Hippocampal formation (tissue), 2 donors: ENCODE measurements around the gene SMPD2.
"Not testable (repeated sequence)": the region's sequence is repeated elsewhere in the genome, so short reads cannot be mapped to it uniquely, and the experiment has no call there.

ENCODE experiments used
- DNase-seq, 2 donors: peaks; one replicate each; lab custom pipeline; 2025; lab: John Stamatoyannopoulos, UW

SMPD2 gene

GRCh38 chr6:109460161-109460829, 19.8 kb downstream of the SMPD2 start:
- no peak for DNase-seq

GRCh38 chr6:109461205-109461604, 20.7 kb downstream of the SMPD2 start:
- DNase-seq = not testable (repeated sequence)

- DNase-seq = no peak
These were observed 21.4 kb downstream of the SMPD2 start for GRCh38 chr6:109461733-109462526.

DNA sequence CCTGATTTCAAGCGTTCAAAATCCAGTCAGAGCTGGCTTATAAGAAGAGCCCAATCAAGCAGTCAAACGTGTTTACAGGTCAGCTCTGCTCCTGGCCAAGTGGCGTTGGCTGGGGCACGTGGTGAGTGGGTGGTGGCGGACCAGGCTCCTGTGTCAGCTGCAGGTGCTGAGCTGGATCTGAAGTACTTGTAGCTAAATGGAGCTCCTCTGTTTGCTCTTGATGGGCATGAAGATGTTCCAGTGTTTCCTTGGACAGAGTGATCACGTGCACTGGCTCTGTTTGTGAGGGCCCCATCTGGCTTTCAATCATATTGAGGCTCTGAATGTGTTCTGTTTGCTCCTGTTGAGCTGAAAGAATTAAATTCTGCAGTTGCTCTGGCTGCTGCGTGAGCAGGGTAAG, 25.2 kb downstream of the SMPD2 start:
- DNase-seq = peak; percentile 48 to 71

DNA sequence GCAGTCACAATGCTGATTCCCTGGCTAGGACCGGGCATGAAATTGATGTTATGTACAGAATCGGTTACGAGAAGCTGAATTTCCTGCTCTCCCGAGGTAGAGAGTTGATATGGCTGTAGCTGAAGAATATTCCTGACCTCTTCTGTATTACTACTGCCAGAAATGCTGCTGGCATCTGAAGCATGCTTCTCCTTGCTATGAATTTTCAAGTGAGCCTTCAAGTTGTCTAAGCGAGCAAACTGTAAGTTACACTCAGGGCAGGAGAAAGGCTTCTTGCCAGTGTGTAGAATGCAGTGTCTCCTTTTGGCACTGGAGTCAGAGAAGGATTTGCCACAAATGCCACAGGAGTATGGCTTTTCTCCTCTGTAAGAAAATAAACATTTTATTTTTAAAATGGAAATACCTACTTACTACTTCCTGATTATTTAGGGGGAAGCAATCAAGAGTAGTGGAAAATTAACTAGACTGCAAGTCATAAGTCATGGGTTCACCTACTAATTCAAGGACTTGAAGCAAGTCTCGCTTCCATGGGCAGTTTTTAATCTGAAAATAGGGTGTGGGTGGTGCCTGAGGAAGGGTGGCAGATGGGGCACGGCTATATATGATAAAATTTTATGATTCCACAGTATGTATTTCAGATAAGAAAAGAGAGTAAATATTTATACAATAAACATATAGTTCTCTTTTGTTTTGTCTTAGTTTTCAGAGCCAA, 25.8 kb downstream of the SMPD2 start:
- DNase-seq = no peak

- no peak for DNase-seq
These were observed 27.2 kb downstream of the SMPD2 start for GRCh38 chr6:109467696-109468095.

GRCh38 chr6:109469591-109470189, 29.2 kb downstream of the SMPD2 start:
- no peak for DNase-seq

DNA sequence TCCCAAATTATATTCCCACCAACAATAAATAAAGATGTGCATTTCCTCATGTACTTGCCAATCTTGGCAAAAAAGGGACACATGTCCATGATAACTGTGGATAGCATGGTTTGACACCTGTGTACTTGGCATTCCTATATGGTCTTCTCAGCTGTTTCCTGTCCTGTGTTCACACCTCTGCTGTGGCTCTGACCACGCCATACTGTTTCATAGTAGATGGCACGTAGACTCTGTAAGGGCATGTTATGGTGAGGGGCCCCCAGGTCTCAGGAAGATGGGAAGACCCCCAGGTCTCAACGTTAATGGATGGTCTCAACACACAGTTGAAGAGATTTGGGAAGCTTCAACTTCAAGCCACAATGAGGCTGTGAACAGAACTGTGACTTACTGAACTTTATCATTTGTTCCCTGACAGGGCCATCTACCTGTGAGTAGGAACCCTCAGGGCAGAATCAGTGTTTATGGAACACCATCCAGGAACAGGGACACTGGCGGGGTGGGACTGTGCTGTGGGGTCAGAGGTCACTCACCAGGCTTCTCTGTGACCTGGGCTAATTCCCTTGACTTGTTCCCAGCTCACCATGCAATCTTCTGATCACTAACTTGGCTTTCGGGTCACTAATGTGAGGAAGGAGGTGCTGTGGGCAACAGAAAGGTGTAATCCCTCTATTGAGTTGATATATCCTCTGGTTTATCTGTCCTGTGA, 30.7 kb downstream of the SMPD2 start:
- DNase-seq = no peak

- DNase-seq = no peak
These were observed 31.8 kb downstream of the SMPD2 start for GRCh38 chr6:109472132-109472995.

DNA sequence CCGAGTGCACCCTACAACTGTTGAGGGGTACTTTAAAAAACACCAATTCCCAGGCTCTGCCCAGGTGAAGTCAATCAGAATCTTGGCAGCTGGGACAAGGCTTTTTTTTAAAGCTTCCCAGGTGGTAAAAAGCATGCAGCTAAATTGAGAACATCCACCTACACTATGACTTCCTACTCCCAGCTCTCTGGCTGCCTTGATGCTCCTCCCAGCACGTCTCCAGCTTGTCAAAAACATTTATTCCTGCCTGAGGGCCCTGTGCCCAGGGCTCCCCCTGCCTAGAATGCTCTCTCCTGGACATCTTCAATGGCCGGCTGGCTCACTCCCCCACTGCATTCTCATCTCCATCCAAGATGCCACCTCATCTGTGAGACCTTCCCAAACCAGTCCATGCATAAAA, 32.6 kb downstream of the SMPD2 start:
- DNase-seq = no peak

- DNase-seq = no peak
These were observed 34.5 kb downstream of the SMPD2 start for GRCh38 chr6:109474995-109475394.

DNA sequence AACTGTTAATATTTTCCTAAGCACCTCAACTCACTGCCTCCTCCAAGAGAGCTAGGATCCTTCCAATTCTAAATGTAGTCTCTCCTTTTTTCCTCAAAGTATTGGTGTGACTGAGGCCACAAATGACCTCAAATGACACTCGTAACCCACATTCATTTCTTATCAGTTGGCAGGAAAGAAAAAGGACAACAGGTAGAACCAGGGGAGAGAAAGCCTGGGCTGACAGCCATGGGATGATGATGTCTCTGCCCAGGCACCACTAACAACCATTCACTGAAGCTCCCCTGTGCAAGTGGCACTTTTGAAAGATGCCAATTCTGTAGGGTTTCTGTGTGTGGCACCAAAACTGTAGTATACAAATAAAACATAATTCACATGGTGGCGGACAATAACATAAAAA, 35.1 kb downstream of the SMPD2 start:
- no peak for DNase-seq

- DNase-seq = no peak
These were observed 36.7 kb downstream of the SMPD2 start for GRCh38 chr6:109477184-109477583.

- DNase-seq = no peak
These were observed 37.2 kb downstream of the SMPD2 start for GRCh38 chr6:109477725-109478124.

DNA sequence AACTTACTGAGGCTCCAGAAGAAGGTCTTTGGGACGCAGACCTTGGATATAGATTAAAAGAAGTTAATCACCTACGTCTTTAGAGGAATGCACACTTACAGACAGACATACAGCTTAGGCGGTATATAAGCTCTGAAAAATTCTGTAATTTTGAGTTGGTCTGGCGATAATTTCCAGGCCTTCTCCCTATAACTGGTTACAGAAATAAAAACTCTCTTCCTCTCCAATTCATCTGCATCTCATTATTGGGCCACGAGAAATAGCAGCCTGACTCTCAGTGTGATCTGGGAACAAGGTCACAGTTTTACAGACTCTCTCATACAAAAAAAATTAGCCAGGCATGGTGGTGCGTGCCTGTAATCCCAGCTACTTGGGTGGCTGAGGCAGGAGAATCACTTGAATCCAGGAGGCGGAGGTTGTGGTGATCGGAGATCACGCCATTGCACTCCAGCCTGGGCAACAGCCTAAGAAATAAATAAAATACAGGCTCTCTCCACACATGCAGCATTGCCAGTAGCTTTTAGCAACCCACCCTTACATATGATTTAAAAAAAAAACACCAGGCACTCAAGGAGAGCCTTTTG, 37.8 kb downstream of the SMPD2 start:
- no peak for DNase-seq

DNA sequence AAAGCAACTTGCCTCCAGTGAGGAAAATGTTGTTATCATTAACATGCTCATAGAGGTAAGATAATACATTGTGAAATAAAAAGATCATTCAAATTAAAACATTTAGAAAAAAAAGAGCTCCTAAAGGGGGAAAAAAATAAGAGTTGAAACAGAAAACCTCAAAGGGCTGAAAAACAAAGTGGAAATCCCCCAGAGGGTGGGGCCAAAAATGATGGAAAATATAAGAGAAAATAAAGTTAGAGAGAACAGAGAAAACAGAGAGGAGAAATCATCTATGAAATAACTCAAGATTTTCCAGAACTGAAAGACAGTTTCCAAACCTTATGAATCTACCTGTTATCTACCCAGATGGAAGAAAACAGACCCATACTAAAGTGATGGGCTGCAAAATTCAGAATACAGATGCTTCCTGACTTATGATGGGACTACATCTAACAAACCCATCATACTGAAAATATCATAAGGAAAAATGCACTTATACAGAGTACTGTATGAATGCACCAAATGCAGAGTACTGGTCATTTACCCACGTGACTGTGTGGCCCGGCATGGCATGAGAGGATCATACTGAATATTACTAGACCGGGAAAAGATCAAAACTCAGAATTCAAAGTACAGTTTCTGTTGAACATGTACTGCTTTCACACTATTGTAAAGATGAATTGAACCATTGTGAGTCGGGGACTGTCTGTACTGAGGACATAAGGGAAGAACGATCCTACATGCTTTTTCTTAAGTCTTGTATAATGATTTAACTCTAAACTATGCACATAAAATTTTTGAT, 38.5 kb downstream of the SMPD2 start:
- DNase-seq = no peak

DNA sequence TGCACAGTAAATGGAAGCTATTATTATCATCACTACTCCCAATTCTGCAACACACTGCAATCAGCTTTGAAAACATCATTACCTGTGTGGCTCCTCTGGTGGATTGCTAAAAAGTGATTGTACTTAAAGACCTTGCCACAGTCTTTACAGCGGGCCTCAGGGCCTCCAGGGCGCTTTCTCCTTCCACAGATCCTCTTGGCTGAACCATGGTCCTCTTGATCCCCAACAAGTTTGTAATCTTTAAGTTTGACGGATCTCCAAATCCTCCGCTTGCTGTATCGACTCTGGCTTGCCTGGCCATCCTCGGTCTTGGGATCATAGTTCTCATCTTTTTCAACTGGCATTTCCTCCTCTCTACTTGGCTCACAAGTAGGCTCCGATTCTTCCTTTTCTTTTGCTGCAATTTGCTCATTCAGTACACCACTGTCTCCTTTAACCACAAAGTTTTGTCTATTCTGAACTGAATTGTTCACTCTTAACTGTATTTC, 40.5 kb downstream of the SMPD2 start:
- no peak for DNase-seq

GRCh38 chr6:109482905-109483734, 42.6 kb downstream of the SMPD2 start, which contains the start of gene ZBTB24:
Gene ZBTB24 (minus strand): TSS chr6:109483219. CDS start chr6:109482026, 1,193 bp downstream.
- peak; percentile 81 to 88 for DNase-seq

DNA sequence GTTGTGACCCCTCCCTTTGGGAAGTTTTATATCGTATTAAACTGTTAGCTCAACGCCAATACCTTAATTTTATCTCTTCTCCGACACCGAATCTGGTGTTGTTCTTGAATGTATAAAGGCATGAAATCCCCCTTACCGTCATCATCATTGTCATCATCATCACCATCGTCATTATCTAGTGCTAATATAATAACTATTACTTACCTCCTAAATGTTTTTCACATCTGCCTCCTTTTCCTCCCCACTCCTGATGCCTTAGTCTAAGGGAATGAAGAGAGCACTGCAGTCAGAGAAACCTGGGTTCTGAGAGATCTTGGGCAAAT, 43.2 kb downstream of the SMPD2 start:
- no peak for DNase-seq
